K562 (cell line): Measurements from ENCODE around the gene AGPAT1. TPM values are rescaled to one million over a fixed set of nuclear protein-coding genes. Genes with fewer than 3 reads are reported as not detected.
A peak's percentile ranks its signal among the peaks of the same experiment; 100 is the strongest.

ENCODE experiments used
- CBX3 ChIP-seq, 2 experiments: IDR thresholded peaks; 1 replicate in 1 of 2; 2 replicates in 1 of 2; pipeline ENCODE4 v1.6.1; 2012; ENCODE audit warnings: inconsistent platforms in 2 of 2, low read length in 2 of 2, borderline replicate concordance in 1 of 2, control low read depth in 1 of 2
- HDAC2 ChIP-seq: fragments of 450-650 bp; IDR thresholded peaks from 2 replicates; pipeline ENCODE4 v1.6.1; 2016; ENCODE audit warnings: mild to moderate bottlenecking
- HEY1 ChIP-seq: fragments of 250-450 bp; sonication (Bioruptor Pico); IDR thresholded peaks from 2 replicates; pipeline ENCODE4 v1.5.0; 2020; ENCODE audit warnings: mild to moderate bottlenecking, moderate library complexity, borderline replicate concordance
- KLF1 ChIP-seq: fragments of 450-650 bp; IDR thresholded peaks from 2 replicates; pipeline ENCODE4 v1.6.1; 2016; ENCODE audit warnings: missing genetic modification characterization, missing compliant biosample characterization
- MITF ChIP-seq: IDR thresholded peaks from 2 replicates; pipeline ENCODE4 v1.6.1; 2014; ENCODE audit warnings: antibody characterized with exemption
- PHB ChIP-seq: fragments of 250-450 bp; sonication (Bioruptor Pico); IDR thresholded peaks from 2 replicates; pipeline ENCODE4 v1.5.0; 2021
- PHB2 ChIP-seq: fragments of 450-650 bp; IDR thresholded peaks from 2 replicates; pipeline ENCODE4 v1.6.1; 2017; ENCODE audit warnings: low read depth
- RFX7 ChIP-seq: fragments of 250-450 bp; sonication (Bioruptor Pico); IDR thresholded peaks from 2 replicates; pipeline ENCODE4 v1.5.1; 2021; ENCODE audit warnings: mild to moderate bottlenecking
- TGIF2 ChIP-seq: sonication (generic); formaldehyde crosslinking; IDR thresholded peaks from 2 replicates; pipeline ENCODE4 v1.8.1; 2022; ENCODE audit warnings: mild to moderate bottlenecking, missing genetic modification reagents, moderate library complexity
- ZBTB12 ChIP-seq: fragments of 250-450 bp; sonication (Bioruptor Pico); IDR thresholded peaks from 2 replicates; pipeline ENCODE4 v1.4.0; 2020
- polyA plus RNA-seq, 8 experiments: library from polyadenylated mRNA; depleted of rRNA in 4 of 8; stranded (reverse) in 5 of 8; unstranded in 3 of 8; fragments of >200 nt; fragmentation: Nextera tagmentation in 2 of 8; fragmentation: Illumina TruSeq in 1 of 8; extraction: Ambion mirVana in 2 of 8; extraction: Trizol in 1 of 8; gene quantifications; 2 replicates each; pipeline versions ENCODE4 v1.2.1 to v1.2.3, GENCODE V29; 2011 to 2014; ENCODE audit warnings: inconsistent platforms in 1 of 8, missing spikeins in 1 of 8
- total RNA-seq, 7 experiments: library from RNA; depleted of rRNA in 6 of 7; stranded (reverse); fragments of >200 nt in 6 of 7; fragmentation: Illumina TruSeq in 2 of 7; extraction: Trizol in 2 of 7; gene quantifications; 2 replicates each; pipeline versions ENCODE4 v1.2.1 to v1.2.3, GENCODE V29; 2011 to 2021; ENCODE audit warnings: low replicate concordance in 1 of 7
- TF ChIP-seq, protein P1 (sequence below): sonication (generic); formaldehyde crosslinking; IDR thresholded peaks from 2 replicates; pipeline ENCODE4 v1.8.1; 2023; ENCODE audit warnings: missing genetic modification reagents, mild to moderate bottlenecking, borderline replicate concordance
- TF ChIP-seq, protein P2 (sequence below): fragments of 250-450 bp; sonication (Bioruptor Pico); IDR thresholded peaks from 2 replicates; pipeline ENCODE4 v1.4.0; 2020; ENCODE audit warnings: mild to moderate bottlenecking, moderate library complexity
- TF ChIP-seq, protein P3 (sequence below): IDR thresholded peaks from 2 replicates; pipeline ENCODE4 v1.6.1; 2011; ENCODE audit warnings: borderline replicate concordance, low read depth, mild to moderate bottlenecking, moderate library complexity, low read length; ENCODE audit not compliant: insufficient read depth, poor library complexity, severe bottlenecking

Gene AGPAT1
- total and polyA plus RNA-seq, 9 of the 15 experiments (the other 6 are each of a cell fraction or from before 2014, with no cell fraction given): 37.9 to 176 (median 69.4) TPM

- TF ChIP-seq MITF (no peak), TGIF2 (CRISPR knock-in tag) (no peak), HDAC2 (peak; percentile 54; the same call in 1 of the 2 replicates), CBX3 (IDR thresholded peaks at IDR 0.05; ENCODE audit: borderline replicate concordance in 1 of 2, low read length in 2 of 2) (no peak), ZBTB12 (CRISPR knock-in tag) (peak; percentile 28; the same call in 1 of the 2 replicates), PHB2 (0 out of 2 replicates have a peak, but pooled peaks have one; percentile 20), HEY1 (no peak), KLF1 (peak; percentile 64), RFX7 (0 out of 2 replicates have a peak, but pooled peaks have one; percentile 5), PHB (CRISPR knock-in tag) (no peak)
- TF ChIP-seq, protein P1, sequence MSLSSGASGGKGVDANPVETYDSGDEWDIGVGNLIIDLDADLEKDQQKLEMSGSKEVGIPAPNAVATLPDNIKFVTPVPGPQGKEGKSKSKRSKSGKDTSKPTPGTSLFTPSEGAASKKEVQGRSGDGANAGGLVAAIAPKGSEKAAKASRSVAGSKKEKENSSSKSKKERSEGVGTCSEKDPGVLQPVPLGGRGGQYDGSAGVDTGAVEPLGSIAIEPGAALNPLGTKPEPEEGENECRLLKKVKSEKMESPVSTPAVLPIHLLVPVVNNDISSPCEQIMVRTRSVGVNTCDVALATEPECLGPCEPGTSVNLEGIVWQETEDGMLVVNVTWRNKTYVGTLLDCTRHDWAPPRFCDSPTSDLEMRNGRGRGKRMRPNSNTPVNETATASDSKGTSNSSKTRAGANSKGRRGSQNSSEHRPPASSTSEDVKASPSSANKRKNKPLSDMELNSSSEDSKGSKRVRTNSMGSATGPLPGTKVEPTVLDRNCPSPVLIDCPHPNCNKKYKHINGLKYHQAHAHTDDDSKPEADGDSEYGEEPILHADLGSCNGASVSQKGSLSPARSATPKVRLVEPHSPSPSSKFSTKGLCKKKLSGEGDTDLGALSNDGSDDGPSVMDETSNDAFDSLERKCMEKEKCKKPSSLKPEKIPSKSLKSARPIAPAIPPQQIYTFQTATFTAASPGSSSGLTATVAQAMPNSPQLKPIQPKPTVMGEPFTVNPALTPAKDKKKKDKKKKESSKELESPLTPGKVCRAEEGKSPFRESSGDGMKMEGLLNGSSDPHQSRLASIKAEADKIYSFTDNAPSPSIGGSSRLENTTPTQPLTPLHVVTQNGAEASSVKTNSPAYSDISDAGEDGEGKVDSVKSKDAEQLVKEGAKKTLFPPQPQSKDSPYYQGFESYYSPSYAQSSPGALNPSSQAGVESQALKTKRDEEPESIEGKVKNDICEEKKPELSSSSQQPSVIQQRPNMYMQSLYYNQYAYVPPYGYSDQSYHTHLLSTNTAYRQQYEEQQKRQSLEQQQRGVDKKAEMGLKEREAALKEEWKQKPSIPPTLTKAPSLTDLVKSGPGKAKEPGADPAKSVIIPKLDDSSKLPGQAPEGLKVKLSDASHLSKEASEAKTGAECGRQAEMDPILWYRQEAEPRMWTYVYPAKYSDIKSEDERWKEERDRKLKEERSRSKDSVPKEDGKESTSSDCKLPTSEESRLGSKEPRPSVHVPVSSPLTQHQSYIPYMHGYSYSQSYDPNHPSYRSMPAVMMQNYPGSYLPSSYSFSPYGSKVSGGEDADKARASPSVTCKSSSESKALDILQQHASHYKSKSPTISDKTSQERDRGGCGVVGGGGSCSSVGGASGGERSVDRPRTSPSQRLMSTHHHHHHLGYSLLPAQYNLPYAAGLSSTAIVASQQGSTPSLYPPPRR (CRISPR knock-in tag): no peak
- TF ChIP-seq, protein P2, sequence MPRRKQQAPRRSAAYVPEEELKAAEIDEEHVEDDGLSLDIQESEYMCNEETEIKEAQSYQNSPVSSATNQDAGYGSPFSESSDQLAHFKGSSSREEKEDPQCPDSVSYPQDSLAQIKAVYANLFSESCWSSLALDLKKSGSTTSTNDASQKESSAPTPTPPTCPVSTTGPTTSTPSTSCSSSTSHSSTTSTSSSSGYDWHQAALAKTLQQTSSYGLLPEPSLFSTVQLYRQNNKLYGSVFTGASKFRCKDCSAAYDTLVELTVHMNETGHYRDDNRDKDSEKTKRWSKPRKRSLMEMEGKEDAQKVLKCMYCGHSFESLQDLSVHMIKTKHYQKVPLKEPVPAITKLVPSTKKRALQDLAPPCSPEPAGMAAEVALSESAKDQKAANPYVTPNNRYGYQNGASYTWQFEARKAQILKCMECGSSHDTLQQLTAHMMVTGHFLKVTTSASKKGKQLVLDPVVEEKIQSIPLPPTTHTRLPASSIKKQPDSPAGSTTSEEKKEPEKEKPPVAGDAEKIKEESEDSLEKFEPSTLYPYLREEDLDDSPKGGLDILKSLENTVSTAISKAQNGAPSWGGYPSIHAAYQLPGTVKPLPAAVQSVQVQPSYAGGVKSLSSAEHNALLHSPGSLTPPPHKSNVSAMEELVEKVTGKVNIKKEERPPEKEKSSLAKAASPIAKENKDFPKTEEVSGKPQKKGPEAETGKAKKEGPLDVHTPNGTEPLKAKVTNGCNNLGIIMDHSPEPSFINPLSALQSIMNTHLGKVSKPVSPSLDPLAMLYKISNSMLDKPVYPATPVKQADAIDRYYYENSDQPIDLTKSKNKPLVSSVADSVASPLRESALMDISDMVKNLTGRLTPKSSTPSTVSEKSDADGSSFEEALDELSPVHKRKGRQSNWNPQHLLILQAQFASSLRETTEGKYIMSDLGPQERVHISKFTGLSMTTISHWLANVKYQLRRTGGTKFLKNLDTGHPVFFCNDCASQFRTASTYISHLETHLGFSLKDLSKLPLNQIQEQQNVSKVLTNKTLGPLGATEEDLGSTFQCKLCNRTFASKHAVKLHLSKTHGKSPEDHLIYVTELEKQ (CRISPR knock-in tag): no peak
- TF ChIP-seq, protein P3, sequence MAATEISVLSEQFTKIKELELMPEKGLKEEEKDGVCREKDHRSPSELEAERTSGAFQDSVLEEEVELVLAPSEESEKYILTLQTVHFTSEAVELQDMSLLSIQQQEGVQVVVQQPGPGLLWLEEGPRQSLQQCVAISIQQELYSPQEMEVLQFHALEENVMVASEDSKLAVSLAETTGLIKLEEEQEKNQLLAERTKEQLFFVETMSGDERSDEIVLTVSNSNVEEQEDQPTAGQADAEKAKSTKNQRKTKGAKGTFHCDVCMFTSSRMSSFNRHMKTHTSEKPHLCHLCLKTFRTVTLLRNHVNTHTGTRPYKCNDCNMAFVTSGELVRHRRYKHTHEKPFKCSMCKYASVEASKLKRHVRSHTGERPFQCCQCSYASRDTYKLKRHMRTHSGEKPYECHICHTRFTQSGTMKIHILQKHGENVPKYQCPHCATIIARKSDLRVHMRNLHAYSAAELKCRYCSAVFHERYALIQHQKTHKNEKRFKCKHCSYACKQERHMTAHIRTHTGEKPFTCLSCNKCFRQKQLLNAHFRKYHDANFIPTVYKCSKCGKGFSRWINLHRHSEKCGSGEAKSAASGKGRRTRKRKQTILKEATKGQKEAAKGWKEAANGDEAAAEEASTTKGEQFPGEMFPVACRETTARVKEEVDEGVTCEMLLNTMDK: no peak
These were observed 2.9 kb upstream of the AGPAT1 start (continued) for GRCh38 chr6:32178547-32179440.
